HG02943 (cell line): ENCODE measurements around the gene FRMD3.
"Not testable (repeated sequence)": the region's sequence is repeated elsewhere in the genome, so short reads cannot be mapped to it uniquely, and the experiment has no call there.

ENCODE experiments used
- ATAC-seq: cut with Tn5 transposase; IDR thresholded peaks from one replicate; pipeline ENCODE4 v1.9.1; 2021; ENCODE audit warnings: mild to moderate bottlenecking, low read depth, moderate library complexity; ENCODE audit not compliant: unreplicated experiment

FRMD3 gene

GRCh38 chr9:83526211-83526610, 12.0 kb downstream of the FRMD3 start:
- no peak for ATAC-seq

- no peak for ATAC-seq
These were observed 14.5 kb downstream of the FRMD3 start for GRCh38 chr9:83523684-83524083.

DNA sequence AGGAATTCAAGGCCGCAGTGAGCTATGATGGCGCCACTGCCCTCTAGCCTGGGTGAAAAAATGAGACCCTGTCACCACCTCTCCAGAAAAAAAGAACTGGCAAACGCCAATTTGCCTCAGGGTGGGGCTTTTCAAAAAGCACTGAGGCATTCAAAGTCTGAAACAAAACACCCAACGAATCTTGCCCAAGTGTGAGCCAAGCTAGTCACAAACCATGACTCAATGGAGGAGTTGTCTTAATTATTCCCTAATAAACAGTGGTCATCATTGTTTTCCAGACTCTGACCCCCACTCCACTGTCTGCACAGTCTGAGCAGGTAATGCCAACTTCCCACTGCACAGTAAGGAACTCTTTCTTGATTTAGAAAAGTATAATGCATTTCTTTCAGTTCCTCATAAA, 16.8 kb downstream of the FRMD3 start:
- ATAC-seq = no peak

DNA sequence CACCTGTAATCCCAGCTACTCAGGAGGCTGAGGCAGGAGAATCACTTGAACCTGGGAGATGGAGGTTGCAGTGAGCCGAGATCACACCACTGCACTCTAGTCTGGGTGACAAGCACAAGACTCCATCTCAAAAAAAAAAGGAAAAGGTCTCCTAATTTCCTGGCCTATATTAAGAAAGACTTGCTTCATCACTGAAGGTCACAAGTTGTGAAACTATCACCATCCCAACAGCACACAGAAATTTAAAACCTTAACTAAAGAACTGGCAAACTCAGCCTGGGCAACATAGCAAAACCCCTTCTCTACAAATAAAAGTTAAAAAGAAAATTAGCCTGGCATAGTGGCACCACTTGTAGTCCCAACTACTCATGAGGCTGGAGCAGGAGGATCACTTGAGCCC, 17.2 kb downstream of the FRMD3 start:
- no peak for ATAC-seq

GRCh38 chr9:83520292-83520691, 17.9 kb downstream of the FRMD3 start:
- no peak for ATAC-seq

DNA sequence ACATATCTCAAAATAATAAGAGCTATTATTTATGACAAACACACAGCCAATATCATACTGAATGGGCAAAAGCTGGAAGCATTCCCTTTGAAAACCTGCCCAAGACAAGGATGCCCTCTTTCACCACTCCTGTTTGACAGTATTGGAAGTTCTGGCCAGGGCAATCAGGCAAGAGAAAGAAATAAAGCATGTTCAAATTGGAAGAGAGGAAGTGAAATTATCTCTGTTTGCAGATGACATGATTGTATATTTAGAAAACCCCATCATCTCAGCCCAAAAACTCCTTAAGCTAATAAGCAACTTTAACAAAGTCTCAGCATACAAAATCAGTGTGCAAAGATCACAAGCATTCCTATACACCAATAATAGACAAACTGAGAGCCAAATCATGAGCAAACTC, 20.2 kb downstream of the FRMD3 start:
- not testable (repeated sequence) for ATAC-seq

DNA sequence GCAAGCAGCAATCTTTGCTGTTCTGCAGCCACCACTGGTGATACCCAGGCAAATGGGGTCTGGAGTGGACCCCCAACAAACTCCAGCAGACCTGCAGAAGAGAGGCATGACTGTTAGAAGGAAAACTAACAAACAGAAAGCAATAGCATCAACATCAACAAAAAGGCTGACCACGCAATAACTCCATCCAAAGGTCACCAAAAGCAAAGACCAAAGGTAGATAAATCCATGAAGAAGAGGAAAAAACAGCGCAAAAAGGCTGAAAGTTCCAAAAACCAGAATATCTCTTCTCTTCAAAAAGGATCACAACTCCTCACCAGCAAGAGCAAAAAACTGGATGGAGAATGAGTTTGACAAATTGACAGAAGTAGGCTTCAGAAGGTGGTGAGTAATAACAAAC, 23.4 kb downstream of the FRMD3 start:
- no peak for ATAC-seq

GRCh38 chr9:83512621-83513020, 25.6 kb downstream of the FRMD3 start:
- no peak for ATAC-seq

- peak; percentile 70 for ATAC-seq
These were observed 27.1 kb downstream of the FRMD3 start for GRCh38 chr9:83511051-83511450.

GRCh38 chr9:83509402-83509801, 28.8 kb downstream of the FRMD3 start:
- ATAC-seq = no peak

- no peak for ATAC-seq
These were observed 30.1 kb downstream of the FRMD3 start for GRCh38 chr9:83508067-83508466.

DNA sequence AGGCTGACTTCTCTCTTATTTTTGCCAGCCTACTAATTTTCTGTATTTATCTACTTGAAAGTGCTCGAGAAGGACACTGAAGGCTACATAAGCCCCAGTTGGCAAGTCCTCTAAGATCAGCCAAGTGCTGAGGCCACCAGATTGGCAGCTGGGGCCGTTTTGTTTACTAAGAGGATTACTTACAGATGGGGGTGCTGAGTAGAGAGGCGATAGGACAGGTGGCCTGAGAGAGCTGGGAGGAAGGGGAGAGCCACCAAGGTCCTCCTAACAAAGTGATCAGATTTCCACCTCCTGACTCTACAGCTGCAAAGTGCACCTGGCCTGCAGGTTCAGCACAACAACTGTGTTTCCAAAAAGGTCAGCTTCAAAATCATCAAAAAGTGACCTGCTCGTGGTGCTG, 32.9 kb downstream of the FRMD3 start:
- ATAC-seq = no peak

- no peak for ATAC-seq
These were observed 34.3 kb downstream of the FRMD3 start for GRCh38 chr9:83503866-83504265.

- no peak for ATAC-seq
These were observed 36.6 kb downstream of the FRMD3 start for GRCh38 chr9:83501565-83501964.

GRCh38 chr9:83497441-83497840, 40.8 kb downstream of the FRMD3 start:
- no peak for ATAC-seq

DNA sequence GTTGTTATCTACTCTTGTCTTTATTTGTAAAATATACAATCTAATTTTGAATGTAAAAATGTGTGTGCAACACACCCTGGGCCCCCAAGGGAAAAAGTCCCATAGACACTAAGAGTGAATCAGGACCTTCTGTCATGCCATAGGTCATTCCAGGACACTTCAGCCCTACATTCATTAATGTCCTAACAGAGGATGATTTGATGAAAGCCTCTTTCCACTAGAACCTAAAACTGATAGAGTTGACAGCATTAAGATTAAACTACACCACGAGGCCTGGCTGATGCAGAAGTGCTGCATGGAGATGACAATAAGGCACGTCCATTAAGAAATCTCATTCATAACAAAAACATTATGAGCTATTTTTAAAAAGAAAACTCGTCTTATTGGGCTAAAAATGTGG, 46.2 kb downstream of the FRMD3 start:
- ATAC-seq = no peak

GRCh38 chr9:83491413-83491812, 46.8 kb downstream of the FRMD3 start:
- ATAC-seq = no peak

DNA sequence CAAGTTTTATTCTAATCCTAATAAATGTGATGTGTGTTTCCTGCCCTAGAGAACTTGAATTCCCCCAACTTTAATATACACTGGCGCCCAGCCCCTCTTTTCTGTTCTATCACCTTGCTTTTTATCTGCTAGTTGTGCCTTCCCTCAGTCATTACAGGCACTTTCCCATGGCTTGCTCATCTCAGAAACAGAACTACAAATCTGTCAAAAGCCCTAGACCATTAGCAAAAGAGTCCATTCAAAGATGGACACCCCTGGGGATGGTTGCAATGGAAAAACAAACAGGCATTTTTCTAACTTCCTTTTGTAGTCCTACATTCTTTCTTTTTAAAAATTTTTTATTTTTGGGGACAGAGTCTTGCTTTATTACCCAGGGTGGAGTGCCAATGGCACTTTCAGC, 48.2 kb downstream of the FRMD3 start:
- ATAC-seq = no peak

DNA sequence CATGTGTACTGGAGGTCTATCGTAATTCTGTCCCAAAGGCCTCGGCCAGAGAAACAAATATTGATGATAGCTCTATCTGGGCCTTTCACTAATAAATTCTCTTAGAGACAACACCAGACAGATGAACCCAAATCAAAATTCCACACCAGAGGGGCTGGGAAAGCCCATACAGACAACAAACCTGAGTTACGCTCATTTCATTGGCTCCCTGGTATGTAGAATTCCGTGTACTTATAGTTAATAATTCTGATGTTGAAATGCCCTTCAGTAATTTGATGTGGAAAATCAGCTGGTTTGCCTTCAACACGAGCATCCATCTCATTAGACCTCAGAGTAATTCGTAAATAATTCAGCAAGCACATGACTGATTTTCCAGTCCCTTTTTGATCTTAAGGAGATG, 53.2 kb downstream of the FRMD3 start:
- no peak for ATAC-seq

DNA sequence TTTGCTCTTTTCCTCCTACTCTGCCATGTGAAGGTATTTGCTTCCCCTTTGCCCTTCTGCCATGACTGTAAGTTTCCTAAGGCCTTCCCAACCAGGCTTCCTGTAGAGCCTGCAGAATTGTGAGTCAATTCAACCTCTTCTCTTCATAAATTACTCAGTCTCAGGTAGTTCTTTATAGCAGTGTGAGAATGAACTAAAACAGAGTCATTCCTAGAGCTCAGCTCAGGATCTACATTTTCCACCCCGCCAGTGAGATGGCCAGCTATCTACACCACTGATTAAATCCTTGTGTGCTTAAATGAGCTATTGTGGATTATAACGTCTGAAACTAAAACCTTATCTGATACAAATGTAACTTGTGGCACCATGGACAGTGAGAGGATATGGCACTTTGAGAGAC, 55.0 kb downstream of the FRMD3 start:
- ATAC-seq = no peak

- no peak for ATAC-seq
These were observed 58.4 kb downstream of the FRMD3 start for GRCh38 chr9:83479765-83480164.

GRCh38 chr9:83477571-83477970, 60.6 kb downstream of the FRMD3 start:
- ATAC-seq = no peak

DNA sequence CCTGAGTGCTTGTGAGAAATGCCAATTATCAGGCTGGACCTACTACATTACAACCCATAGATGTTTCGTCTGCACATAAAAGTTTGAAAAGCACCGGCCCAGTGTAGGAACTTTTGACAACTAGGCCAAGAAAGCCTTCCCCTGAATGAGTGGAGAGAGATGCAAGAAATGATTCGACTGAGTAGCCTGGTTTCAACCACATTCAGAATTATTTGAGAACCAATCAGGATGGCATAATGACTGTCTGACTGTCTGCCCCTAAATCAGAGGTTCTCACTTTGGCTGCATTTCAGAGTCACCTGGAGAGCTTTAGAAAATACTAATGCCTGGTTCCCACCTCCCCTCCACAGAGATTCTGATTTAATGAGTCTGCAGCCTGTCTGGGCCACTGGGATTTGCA, 61.1 kb downstream of the FRMD3 start:
- ATAC-seq = no peak

GRCh38 chr9:83476513-83476912, 61.7 kb downstream of the FRMD3 start:
- no peak for ATAC-seq
